ENCODE results near the gene GPX3. TPM values are rescaled to one million over a fixed set of nuclear protein-coding genes. Genes with fewer than 3 reads are reported as not detected.

The GPX3 gene
- total and polyA plus RNA-seq, 2 of the 13 experiments (the other 11 are each of a cell fraction or from before 2014, with no cell fraction given) = 33.8 to 1,892 TPM

DNA sequence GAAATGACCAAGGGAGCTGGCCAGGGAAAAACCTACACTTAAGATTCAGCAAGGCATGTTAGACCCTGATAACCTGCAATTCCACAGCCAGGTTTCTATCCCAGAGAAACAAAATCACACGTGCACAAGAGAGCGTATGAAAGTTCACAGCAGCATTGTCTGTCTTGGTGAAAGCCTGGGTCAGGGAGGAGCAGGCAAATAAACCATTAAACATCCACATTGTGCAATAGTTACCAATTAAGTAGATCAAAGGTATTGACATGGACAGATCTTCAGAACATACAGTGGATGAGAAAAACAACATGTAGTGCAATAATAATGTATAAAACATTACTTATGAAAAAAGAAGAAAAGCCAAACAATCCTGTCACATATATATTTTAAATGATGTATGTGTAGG, 15.9 kb upstream of the GPX3 start (continued):
- TF ChIP-seq, protein P1, sequence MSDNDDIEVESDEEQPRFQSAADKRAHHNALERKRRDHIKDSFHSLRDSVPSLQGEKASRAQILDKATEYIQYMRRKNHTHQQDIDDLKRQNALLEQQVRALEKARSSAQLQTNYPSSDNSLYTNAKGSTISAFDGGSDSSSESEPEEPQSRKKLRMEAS (IDR thresholded peaks at IDR 0.05) = peak; percentile 61
- TF ChIP-seq POGZ (CRISPR knock-in tag; IDR thresholded peaks at IDR 0.05) (peak; percentile 21; the same call in 1 of the 2 replicates), ZNF589 (CRISPR knock-in tag; conservative IDR thresholded peaks at IDR 0.05) (no peak), PAX8 (CRISPR knock-in tag; IDR thresholded peaks at IDR 0.05; ENCODE audit: borderline replicate concordance) (no peak), GATAD1 (CRISPR knock-in tag; IDR thresholded peaks at IDR 0.05) (no peak), ZSCAN29 (CRISPR knock-in tag; conservative IDR thresholded peaks at IDR 0.05) (no peak), ZNF614 (CRISPR knock-in tag; IDR thresholded peaks at IDR 0.05; ENCODE audit: borderline replicate concordance) (peak; percentile 65; the same call in 1 of the 2 replicates), ISX (CRISPR knock-in tag; conservative IDR thresholded peaks at IDR 0.05) (no peak), HMGA1 (CRISPR knock-in tag; conservative IDR thresholded peaks at IDR 0.05) (no peak), ZNF674 (CRISPR knock-in tag; IDR thresholded peaks at IDR 0.05; ENCODE audit: low read depth) (no peak), ZNF382 (CRISPR knock-in tag; IDR thresholded peaks at IDR 0.05; ENCODE audit: borderline replicate concordance) (no peak), HIVEP1 (CRISPR knock-in tag; IDR thresholded peaks at IDR 0.05) (no peak), EHMT2 (IDR thresholded peaks at IDR 0.05; ENCODE audit: borderline replicate concordance, low read depth, low read length) (no peak), TCF7L2 (IDR thresholded peaks at IDR 0.05; ENCODE audit: low read depth, low read length) (no peak; the same call in 1 of the 2 replicates), ARNTL (CRISPR knock-in tag; IDR thresholded peaks at IDR 0.05) (peak; percentile 82; the same call in 1 of the 2 replicates)
- TF ChIP-seq, protein P2, sequence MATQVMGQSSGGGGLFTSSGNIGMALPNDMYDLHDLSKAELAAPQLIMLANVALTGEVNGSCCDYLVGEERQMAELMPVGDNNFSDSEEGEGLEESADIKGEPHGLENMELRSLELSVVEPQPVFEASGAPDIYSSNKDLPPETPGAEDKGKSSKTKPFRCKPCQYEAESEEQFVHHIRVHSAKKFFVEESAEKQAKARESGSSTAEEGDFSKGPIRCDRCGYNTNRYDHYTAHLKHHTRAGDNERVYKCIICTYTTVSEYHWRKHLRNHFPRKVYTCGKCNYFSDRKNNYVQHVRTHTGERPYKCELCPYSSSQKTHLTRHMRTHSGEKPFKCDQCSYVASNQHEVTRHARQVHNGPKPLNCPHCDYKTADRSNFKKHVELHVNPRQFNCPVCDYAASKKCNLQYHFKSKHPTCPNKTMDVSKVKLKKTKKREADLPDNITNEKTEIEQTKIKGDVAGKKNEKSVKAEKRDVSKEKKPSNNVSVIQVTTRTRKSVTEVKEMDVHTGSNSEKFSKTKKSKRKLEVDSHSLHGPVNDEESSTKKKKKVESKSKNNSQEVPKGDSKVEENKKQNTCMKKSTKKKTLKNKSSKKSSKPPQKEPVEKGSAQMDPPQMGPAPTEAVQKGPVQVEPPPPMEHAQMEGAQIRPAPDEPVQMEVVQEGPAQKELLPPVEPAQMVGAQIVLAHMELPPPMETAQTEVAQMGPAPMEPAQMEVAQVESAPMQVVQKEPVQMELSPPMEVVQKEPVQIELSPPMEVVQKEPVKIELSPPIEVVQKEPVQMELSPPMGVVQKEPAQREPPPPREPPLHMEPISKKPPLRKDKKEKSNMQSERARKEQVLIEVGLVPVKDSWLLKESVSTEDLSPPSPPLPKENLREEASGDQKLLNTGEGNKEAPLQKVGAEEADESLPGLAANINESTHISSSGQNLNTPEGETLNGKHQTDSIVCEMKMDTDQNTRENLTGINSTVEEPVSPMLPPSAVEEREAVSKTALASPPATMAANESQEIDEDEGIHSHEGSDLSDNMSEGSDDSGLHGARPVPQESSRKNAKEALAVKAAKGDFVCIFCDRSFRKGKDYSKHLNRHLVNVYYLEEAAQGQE (IDR thresholded peaks at IDR 0.05; ENCODE audit: borderline replicate concordance in 1 of 2, low read depth in 1 of 2, low read length in 2 of 2) = no peak
- TF ChIP-seq, protein P3, sequence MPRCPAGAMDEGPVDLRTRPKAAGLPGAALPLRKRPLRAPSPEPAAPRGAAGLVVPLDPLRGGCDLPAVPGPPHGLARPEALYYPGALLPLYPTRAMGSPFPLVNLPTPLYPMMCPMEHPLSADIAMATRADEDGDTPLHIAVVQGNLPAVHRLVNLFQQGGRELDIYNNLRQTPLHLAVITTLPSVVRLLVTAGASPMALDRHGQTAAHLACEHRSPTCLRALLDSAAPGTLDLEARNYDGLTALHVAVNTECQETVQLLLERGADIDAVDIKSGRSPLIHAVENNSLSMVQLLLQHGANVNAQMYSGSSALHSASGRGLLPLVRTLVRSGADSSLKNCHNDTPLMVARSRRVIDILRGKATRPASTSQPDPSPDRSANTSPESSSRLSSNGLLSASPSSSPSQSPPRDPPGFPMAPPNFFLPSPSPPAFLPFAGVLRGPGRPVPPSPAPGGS (CRISPR knock-in tag; IDR thresholded peaks at IDR 0.05) = no peak
- TF ChIP-seq, protein P4, sequence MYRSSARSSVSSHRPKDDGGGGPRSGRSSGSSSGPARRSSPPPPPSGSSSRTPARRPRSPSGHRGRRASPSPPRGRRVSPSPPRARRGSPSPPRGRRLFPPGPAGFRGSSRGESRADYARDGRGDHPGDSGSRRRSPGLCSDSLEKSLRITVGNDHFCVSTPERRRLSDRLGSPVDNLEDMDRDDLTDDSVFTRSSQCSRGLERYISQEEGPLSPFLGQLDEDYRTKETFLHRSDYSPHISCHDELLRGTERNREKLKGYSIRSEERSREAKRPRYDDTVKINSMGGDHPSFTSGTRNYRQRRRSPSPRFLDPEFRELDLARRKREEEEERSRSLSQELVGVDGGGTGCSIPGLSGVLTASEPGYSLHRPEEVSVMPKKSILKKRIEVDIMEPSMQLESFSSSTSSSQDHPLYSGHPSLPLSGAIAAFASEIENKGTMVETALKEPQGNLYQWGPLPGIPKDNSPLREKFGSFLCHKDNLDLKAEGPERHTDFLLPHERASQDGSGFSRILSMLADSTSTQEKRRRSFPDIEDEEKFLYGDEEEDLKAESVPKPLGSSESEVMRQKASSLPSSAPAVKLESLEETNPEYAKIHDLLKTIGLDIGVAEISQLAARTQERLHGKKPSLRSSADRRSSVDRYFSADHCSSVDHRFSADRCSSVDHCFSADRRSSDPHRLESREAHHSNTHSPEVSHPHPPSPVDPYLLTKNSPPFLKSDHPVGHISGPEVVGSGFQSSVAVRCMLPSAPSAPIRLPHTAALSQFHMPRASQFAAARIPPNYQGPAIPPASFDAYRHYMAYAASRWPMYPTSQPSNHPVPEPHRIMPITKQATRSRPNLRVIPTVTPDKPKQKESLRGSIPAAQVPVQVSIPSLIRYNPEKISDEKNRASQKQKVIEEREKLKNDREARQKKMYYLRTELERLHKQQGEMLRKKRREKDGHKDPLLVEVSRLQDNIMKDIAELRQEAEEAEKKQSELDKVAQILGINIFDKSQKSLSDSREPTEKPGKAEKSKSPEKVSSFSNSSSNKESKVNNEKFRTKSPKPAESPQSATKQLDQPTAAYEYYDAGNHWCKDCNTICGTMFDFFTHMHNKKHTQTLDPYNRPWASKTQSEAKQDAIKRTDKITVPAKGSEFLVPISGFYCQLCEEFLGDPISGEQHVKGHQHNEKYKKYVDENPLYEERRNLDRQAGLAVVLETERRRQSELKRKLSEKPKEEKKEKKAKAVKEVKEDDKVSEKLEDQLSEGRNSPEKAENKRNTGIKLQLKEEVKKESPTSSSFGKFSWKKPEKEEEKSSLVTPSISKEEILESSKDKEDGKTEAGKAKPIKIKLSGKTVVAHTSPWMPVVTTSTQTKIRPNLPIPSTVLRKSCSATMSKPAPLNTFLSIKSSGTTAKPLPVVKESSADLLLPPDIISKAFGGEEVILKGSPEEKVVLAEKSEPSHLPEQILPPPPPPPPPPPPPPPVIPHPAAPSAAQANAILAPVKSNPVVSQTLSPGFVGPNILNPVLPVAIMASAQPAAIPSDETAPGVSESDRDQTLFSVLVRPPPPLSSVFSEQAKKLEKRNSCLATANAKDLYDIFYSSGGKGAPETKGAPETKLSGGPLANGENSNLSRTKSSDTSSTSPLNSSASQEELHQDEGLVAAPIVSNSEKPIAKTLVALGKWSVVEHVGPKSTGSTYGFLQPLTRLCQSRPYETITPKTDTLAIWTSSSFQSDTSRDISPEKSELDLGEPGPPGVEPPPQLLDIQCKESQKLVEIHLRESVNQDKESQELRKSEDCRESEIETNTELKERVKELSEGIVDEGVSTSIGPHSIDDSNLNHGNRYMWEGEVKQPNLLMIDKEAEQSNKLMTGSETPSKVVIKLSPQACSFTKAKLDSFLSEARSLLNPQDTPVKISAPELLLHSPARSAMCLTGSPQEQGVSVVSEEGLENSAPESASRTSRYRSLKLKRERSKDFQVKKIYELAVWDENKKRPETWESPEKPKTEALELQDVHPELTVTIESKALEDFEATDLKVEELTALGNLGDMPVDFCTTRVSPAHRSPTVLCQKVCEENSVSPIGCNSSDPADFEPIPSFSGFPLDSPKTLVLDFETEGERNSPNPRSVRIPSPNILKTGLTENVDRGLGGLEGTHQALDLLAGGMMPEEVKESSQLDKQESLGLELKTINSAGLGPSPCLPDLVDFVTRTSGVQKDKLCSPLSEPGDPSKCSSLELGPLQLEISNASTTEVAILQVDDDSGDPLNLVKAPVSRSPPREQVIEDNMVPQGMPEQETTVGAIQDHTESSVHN (CRISPR knock-in tag; IDR thresholded peaks at IDR 0.05) = no peak
